SK-N-SH (cell line): ENCODE measurements around the gene PIH1D1. TPM values are rescaled to one million over a fixed set of nuclear protein-coding genes. Genes with fewer than 3 reads are reported as not detected.

Experiments
- CTCF ChIA-PET: fragments of 300-600, 350-600 bp; formaldehyde crosslinking; extraction: SDS; loops from one replicate; lab custom pipeline; 2021; lab: Yijun Ruan, JAX
- POLR2A ChIA-PET: fragments of 350-600 bp; sonication (Branson Sonifier 250); formaldehyde crosslinking; extraction: SDS; loops from one replicate; lab custom pipeline; 2020; ENCODE audit warnings: antibody characterized with exemption, inconsistent platforms; lab: Yijun Ruan, JAX
- DNase-seq: peaks from one replicate; pipeline ENCODE4 v3.0.0; 2012
- H2AFZ ChIP-seq: fragments of 200-600 bp; sonication (generic); 2 replicates; pipeline ENCODE4 v1.8.1; 2016; ENCODE audit warnings: antibody characterized with exemption, mild to moderate bottlenecking, low read depth
- H3F3A ChIP-seq: fragments of 200-600 bp; sonication (generic); replicated peaks from 2 replicates; pipeline ENCODE3; 2016; ENCODE audit warnings: antibody characterized with exemption, mild to moderate bottlenecking; ENCODE audit not compliant: insufficient read depth
- H3K27ac ChIP-seq, 2 experiments: fragments of 200-500 bp in 1 of 2; fragments of 200-600 bp in 1 of 2; sonication (Bioruptor generic) in 1 of 2; sonication (generic), shearing (Covaris generic) in 1 of 2; 2 replicates each; pipeline versions ENCODE4 v1.5.1 to v1.6.1; 2014 to 2016; ENCODE audit warnings: low read depth in 2 of 2, inconsistent platforms in 1 of 2, low read length in 1 of 2, mild to moderate bottlenecking in 1 of 2, mixed read lengths in 1 of 2
- H3K27me3 ChIP-seq: fragments of 200-600 bp; sonication (generic), shearing (Covaris generic); 2 replicates; pipeline ENCODE4 v1.6.1; 2016; ENCODE audit warnings: mixed run types; ENCODE audit not compliant: insufficient read depth
- H3K36me3 ChIP-seq, 2 experiments: fragments of 200-500 bp in 1 of 2; fragments of 200-600 bp in 1 of 2; sonication (Bioruptor generic) in 1 of 2; sonication (generic) in 1 of 2; replicated peaks in 1 of 2; 2 replicates each; pipeline versions ENCODE3 to v1.5.1; 2014 to 2016; ENCODE audit warnings: low read length in 1 of 2, mild to moderate bottlenecking in 1 of 2; ENCODE audit not compliant: insufficient read depth in 2 of 2, control insufficient read depth in 1 of 2
- H3K4me1 ChIP-seq, 2 experiments: fragments of 200-500 bp in 1 of 2; fragments of 200-600 bp in 1 of 2; sonication (Bioruptor generic) in 1 of 2; sonication (generic), shearing (Covaris generic) in 1 of 2; 2 replicates each; pipeline versions ENCODE4 v1.5.1 to v1.6.1; 2014 to 2016; ENCODE audit warnings: low read depth in 1 of 2, low read length in 1 of 2, mixed run types in 1 of 2; ENCODE audit not compliant: insufficient read depth in 2 of 2, control insufficient read depth in 1 of 2
- H3K4me2 ChIP-seq: fragments of 200-600 bp; sonication (generic), shearing (Covaris generic); 2 replicates; pipeline ENCODE4 v1.6.1; 2017; ENCODE audit warnings: mixed run types
- H3K4me3 ChIP-seq, 2 experiments: fragments of 200-500 bp in 1 of 2; fragments of 200-600 bp in 1 of 2; sonication (Bioruptor generic) in 1 of 2; sonication (generic), shearing (Covaris generic) in 1 of 2; 2 replicates each; pipeline versions ENCODE4 v1.5.1 to v1.8.1; 2014 to 2016; ENCODE audit warnings: low read depth in 2 of 2, inconsistent platforms in 1 of 2, low read length in 1 of 2, mild to moderate bottlenecking in 1 of 2, mixed read lengths in 1 of 2, moderate library complexity in 1 of 2
- H3K79me2 ChIP-seq: fragments of 200-600 bp; sonication (generic); 2 replicates; pipeline ENCODE4 v1.8.1; 2017; ENCODE audit warnings: mild to moderate bottlenecking; ENCODE audit not compliant: insufficient read depth
- H3K9ac ChIP-seq: fragments of 200-600 bp; sonication (generic); 2 replicates; pipeline ENCODE4 v1.6.1; 2017; ENCODE audit warnings: mixed run types
- H3K9me2 ChIP-seq: fragments of 200-600 bp; sonication (generic); 2 replicates; pipeline ENCODE4 v1.6.1; 2017; ENCODE audit warnings: mixed run types
- H3K9me3 ChIP-seq: fragments of 200-600 bp; sonication (generic); 2 replicates; pipeline ENCODE4 v1.6.1; 2017; ENCODE audit warnings: mixed run types, mild to moderate bottlenecking, moderate library complexity
- H4K20me1 ChIP-seq: fragments of 200-600 bp; sonication (generic); 2 replicates; pipeline ENCODE4 v1.6.1; 2017; ENCODE audit warnings: mild to moderate bottlenecking, mixed run types; ENCODE audit not compliant: insufficient read depth
- CHD2 ChIP-seq: fragments of 150-350 bp; IDR thresholded peaks from 2 replicates; pipeline ENCODE4 v1.6.1; 2018; ENCODE audit warnings: low read length; ENCODE audit not compliant: partially characterized antibody
- ELF1 ChIP-seq: IDR thresholded peaks from 2 replicates; pipeline ENCODE4 v1.4.0; 2012
- EZH2phosphoT487 ChIP-seq: fragments of 200-600 bp; sonication (generic); IDR thresholded peaks from 2 replicates; pipeline ENCODE4 v1.6.1; 2017; ENCODE audit warnings: low read depth, mixed run types, mild to moderate bottlenecking, antibody characterized with exemption, moderate library complexity, borderline replicate concordance
- FOSL2 ChIP-seq: IDR thresholded peaks from 2 replicates; pipeline ENCODE4 v1.4.0; 2012; ENCODE audit warnings: low read depth, mild to moderate bottlenecking, moderate library complexity, borderline replicate concordance
- GABPA ChIP-seq: IDR thresholded peaks from 2 replicates; pipeline ENCODE4 v1.4.0; 2012; ENCODE audit warnings: low read depth, mild to moderate bottlenecking
- JUND ChIP-seq: IDR thresholded peaks from 2 replicates; pipeline ENCODE4 v1.4.0; 2012
- MEF2A ChIP-seq: IDR thresholded peaks from 2 replicates; pipeline ENCODE4 v1.4.0; 2012; ENCODE audit warnings: low read depth, borderline replicate concordance
- MXI1 ChIP-seq: IDR thresholded peaks from 2 replicates; pipeline ENCODE4 v1.6.1; 2012; ENCODE audit warnings: mild to moderate bottlenecking, low read depth, low read length, improper control_type of control experiment
- POLR2AphosphoS5 ChIP-seq: IDR thresholded peaks from 2 replicates; pipeline ENCODE4 v1.6.1; 2012; ENCODE audit warnings: low read depth, low read length
- RAD21 ChIP-seq: IDR thresholded peaks from 2 replicates; pipeline ENCODE4 v1.6.1; 2012; ENCODE audit warnings: mild to moderate bottlenecking, low read length
- RCOR1 ChIP-seq: fragments of 150-350 bp; IDR thresholded peaks from 2 replicates; pipeline ENCODE4 v1.6.1; 2017; ENCODE audit warnings: antibody characterized with exemption, low read length
- SMC3 ChIP-seq: IDR thresholded peaks from 2 replicates; pipeline ENCODE4 v1.6.1; 2012; ENCODE audit warnings: low read depth, low read length, improper control_type of control experiment
- TAF1 ChIP-seq: IDR thresholded peaks from 2 replicates; pipeline ENCODE4 v1.6.1; 2012; ENCODE audit warnings: low read depth, mild to moderate bottlenecking, low read length, moderate library complexity, borderline replicate concordance
- YY1 ChIP-seq: IDR thresholded peaks from 2 replicates; pipeline ENCODE4 v1.4.0; 2012; ENCODE audit warnings: low read depth, mild to moderate bottlenecking
- WGBS: methylation state at CpG from one replicate; pipeline ENCODE4 v1.1.6; 2017; ENCODE audit warnings: low lambda C conversion rate; 5-methylcytosine and 5-hydroxymethylcytosine counted together
- polyA plus RNA-seq, 3 experiments: library from polyadenylated mRNA; depleted of rRNA; stranded (reverse); fragments of >200 nt; gene quantifications; 2 replicates each; pipeline ENCODE4 v1.2.3, GENCODE V29; 2012
- TF ChIP-seq, protein P1 (sequence below): IDR thresholded peaks from 2 replicates; pipeline ENCODE4; 2012
- TF ChIP-seq, protein P2 (sequence below): IDR thresholded peaks from 2 replicates; pipeline ENCODE4 v1.4.0; 2012; ENCODE audit warnings: low read depth, borderline replicate concordance
- TF ChIP-seq, protein P3 (sequence below): fragments of 200-600 bp; sonication (generic); IDR thresholded peaks from 2 replicates; pipeline ENCODE4 v1.6.1; 2017; ENCODE audit warnings: antibody characterized with exemption, mild to moderate bottlenecking, moderate library complexity
- TF ChIP-seq, protein P4 (sequence below): IDR thresholded peaks from 2 replicates; pipeline ENCODE4 v1.6.1; 2012; ENCODE audit warnings: mild to moderate bottlenecking, low read depth, low read length, moderate library complexity
- TF ChIP-seq, protein P5 (sequence below): fragments of 150-350 bp; IDR thresholded peaks from 2 replicates; pipeline ENCODE4 v1.6.1; 2017; ENCODE audit warnings: antibody characterized with exemption, low read length, low read depth, borderline replicate concordance

PIH1D1 gene
- polyA plus RNA-seq, 1 of the 3 experiments (the other 2 are of a cell fraction), result 157 TPM

DNA sequence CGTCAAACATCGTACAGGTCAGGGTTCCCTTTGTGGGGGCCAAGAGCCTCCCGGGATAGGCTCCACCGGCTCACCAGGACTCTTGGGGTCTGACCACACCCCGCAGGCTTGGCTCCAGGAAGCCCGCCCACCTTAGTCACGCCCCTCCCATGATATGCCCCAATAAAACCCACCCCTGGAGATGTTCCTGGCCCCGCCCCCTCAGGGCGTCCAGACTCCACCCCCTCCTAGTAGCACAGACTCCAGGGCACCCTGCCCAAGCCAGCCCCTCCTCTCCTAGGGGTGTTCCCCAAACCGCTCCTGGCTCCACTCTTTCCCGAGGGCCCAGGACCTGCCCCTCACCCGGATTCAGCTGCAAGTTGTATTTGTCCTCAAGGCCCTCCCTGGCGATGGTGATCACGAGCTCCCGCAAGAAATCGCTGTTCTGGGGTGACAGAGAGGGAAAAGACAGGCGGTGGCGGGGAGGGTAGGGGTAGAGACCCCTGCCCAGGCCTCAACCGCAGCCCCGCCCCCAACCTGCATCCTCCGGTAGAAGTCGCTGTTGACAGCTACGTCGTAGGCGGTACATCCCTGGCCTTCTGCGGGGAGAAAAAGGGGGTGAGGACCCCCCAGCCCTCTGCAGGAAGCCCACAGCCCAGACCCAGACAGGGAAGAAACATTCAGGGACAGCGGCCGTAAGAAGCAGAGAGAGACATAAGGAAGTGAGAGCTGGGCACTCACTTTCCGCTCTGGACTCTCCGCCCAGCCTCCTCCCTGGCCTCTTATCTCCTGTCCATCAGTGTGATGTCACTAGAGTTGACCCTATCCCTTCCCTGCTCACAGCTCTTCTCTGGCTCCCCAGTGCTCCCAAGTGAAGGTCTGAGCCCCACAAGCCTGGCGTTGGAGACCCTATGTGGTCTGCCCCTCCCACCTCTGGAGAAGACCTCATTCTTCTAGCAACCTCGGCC, 3.9 kb downstream of the PIH1D1 start:
- peaks cover 0 to 10% of the 10 kb centered on the region in 2 experiments; a peak in 2 of 4 replicates for H3K4me1 ChIP-seq
- H3K36me3 ChIP-seq, result peaks cover 12 to 13% of the 10 kb centered on the region in 2 experiments
- H3K4me3 ChIP-seq, result no peak overlapping the region
- TF ChIP-seq, protein P1, sequence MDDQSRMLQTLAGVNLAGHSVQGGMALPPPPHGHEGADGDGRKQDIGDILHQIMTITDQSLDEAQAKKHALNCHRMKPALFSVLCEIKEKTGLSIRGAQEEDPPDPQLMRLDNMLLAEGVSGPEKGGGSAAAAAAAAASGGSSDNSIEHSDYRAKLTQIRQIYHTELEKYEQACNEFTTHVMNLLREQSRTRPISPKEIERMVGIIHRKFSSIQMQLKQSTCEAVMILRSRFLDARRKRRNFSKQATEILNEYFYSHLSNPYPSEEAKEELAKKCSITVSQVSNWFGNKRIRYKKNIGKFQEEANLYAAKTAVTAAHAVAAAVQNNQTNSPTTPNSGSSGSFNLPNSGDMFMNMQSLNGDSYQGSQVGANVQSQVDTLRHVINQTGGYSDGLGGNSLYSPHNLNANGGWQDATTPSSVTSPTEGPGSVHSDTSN, result no peak
- no peak for TF ChIP-seq CHD2
- no peak for TF ChIP-seq FOSL2
- no peak for TF ChIP-seq POLR2AphosphoS5
- TF ChIP-seq, protein P2, sequence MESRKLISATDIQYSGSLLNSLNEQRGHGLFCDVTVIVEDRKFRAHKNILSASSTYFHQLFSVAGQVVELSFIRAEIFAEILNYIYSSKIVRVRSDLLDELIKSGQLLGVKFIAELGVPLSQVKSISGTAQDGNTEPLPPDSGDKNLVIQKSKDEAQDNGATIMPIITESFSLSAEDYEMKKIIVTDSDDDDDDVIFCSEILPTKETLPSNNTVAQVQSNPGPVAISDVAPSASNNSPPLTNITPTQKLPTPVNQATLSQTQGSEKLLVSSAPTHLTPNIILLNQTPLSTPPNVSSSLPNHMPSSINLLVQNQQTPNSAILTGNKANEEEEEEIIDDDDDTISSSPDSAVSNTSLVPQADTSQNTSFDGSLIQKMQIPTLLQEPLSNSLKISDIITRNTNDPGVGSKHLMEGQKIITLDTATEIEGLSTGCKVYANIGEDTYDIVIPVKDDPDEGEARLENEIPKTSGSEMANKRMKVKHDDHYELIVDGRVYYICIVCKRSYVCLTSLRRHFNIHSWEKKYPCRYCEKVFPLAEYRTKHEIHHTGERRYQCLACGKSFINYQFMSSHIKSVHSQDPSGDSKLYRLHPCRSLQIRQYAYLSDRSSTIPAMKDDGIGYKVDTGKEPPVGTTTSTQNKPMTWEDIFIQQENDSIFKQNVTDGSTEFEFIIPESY, result no peak
- TF ChIP-seq ELF1, result no peak
- TF ChIP-seq YY1, result no peak
- no peak for TF ChIP-seq GABPA
- TF ChIP-seq MEF2A, result no peak
- TF ChIP-seq, protein P3, sequence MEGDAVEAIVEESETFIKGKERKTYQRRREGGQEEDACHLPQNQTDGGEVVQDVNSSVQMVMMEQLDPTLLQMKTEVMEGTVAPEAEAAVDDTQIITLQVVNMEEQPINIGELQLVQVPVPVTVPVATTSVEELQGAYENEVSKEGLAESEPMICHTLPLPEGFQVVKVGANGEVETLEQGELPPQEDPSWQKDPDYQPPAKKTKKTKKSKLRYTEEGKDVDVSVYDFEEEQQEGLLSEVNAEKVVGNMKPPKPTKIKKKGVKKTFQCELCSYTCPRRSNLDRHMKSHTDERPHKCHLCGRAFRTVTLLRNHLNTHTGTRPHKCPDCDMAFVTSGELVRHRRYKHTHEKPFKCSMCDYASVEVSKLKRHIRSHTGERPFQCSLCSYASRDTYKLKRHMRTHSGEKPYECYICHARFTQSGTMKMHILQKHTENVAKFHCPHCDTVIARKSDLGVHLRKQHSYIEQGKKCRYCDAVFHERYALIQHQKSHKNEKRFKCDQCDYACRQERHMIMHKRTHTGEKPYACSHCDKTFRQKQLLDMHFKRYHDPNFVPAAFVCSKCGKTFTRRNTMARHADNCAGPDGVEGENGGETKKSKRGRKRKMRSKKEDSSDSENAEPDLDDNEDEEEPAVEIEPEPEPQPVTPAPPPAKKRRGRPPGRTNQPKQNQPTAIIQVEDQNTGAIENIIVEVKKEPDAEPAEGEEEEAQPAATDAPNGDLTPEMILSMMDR, result no peak
- TF ChIP-seq SMC3, result no peak
- no peak for TF ChIP-seq JUND
- TF ChIP-seq RAD21, result no peak
- no peak for TF ChIP-seq TAF1
- no peak for TF ChIP-seq RCOR1
- no peak for TF ChIP-seq EZH2phosphoT487
- TF ChIP-seq MXI1, result no peak
- TF ChIP-seq, protein P4, sequence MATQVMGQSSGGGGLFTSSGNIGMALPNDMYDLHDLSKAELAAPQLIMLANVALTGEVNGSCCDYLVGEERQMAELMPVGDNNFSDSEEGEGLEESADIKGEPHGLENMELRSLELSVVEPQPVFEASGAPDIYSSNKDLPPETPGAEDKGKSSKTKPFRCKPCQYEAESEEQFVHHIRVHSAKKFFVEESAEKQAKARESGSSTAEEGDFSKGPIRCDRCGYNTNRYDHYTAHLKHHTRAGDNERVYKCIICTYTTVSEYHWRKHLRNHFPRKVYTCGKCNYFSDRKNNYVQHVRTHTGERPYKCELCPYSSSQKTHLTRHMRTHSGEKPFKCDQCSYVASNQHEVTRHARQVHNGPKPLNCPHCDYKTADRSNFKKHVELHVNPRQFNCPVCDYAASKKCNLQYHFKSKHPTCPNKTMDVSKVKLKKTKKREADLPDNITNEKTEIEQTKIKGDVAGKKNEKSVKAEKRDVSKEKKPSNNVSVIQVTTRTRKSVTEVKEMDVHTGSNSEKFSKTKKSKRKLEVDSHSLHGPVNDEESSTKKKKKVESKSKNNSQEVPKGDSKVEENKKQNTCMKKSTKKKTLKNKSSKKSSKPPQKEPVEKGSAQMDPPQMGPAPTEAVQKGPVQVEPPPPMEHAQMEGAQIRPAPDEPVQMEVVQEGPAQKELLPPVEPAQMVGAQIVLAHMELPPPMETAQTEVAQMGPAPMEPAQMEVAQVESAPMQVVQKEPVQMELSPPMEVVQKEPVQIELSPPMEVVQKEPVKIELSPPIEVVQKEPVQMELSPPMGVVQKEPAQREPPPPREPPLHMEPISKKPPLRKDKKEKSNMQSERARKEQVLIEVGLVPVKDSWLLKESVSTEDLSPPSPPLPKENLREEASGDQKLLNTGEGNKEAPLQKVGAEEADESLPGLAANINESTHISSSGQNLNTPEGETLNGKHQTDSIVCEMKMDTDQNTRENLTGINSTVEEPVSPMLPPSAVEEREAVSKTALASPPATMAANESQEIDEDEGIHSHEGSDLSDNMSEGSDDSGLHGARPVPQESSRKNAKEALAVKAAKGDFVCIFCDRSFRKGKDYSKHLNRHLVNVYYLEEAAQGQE, result no peak
- TF ChIP-seq, protein P5, sequence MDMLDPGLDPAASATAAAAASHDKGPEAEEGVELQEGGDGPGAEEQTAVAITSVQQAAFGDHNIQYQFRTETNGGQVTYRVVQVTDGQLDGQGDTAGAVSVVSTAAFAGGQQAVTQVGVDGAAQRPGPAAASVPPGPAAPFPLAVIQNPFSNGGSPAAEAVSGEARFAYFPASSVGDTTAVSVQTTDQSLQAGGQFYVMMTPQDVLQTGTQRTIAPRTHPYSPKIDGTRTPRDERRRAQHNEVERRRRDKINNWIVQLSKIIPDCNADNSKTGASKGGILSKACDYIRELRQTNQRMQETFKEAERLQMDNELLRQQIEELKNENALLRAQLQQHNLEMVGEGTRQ, result no peak
- TF ChIP-seq, all 33 proteins: peak for 0
- no peaks in the 10 kb centered on the region for H3K27me3 ChIP-seq
- H3K27ac ChIP-seq, result no peak overlapping the region
- ChIA-PET POLR2A (no interaction called here), CTCF (interaction anchor here (0.7 to 11.2 kb wide), 2 partner anchors 28 to 56 kb away, joined by 3 to 149 read pairs; partner anchors contain the start of gene KASH5)
- H4K20me1 ChIP-seq, result no peaks in the 10 kb centered on the region; the same call in 1 of the 2 replicates
- peaks cover 21% of the 10 kb centered on the region for H3F3A ChIP-seq
- peaks cover 27% of the 10 kb centered on the region for H3K79me2 ChIP-seq
- no peak overlapping the region for H2AFZ ChIP-seq
- no peaks in the 10 kb centered on the region for H3K9me3 ChIP-seq
- peak; percentile 73 for DNase-seq
- no peak overlapping the region for H3K9ac ChIP-seq
- WGBS, result 91% methylated on average over 25 of the region's 32 CpGs
- H3K9me2 ChIP-seq, result no peaks in the 10 kb centered on the region
- H3K4me2 ChIP-seq, result no peak overlapping the region
